GM21717 (cell line): ENCODE results near the gene CCDC192.
"Not testable (repeated sequence)": the region's sequence is repeated elsewhere in the genome, so short reads cannot be mapped to it uniquely, and the experiment has no call there.

Experiments used
- ATAC-seq: cut with Tn5 transposase; IDR thresholded peaks from one replicate; pipeline ENCODE4 v1.9.1; 2021; ENCODE audit warnings: mild to moderate bottlenecking, moderate library complexity; ENCODE audit not compliant: unreplicated experiment

Gene CCDC192

GRCh38 chr5:127697894-127698600, 5.1 kb upstream of the CCDC192 start:
- no peak for ATAC-seq

GRCh38 chr5:127699416-127699815, 3.8 kb upstream of the CCDC192 start:
- no peak for ATAC-seq

GRCh38 chr5:127700237-127700766, 2.9 kb upstream of the CCDC192 start:
- ATAC-seq: no peak

- ATAC-seq: no peak
Measured at GRCh38 chr5:127702434-127702833, 757 bp upstream of the CCDC192 start.

- no peak for ATAC-seq
Measured at GRCh38 chr5:127705120-127705892, 2.1 kb downstream of the CCDC192 start.

GRCh38 chr5:127706691-127707090, 3.5 kb downstream of the CCDC192 start:
- no peak for ATAC-seq

GRCh38 chr5:127707209-127707608, 4.0 kb downstream of the CCDC192 start:
- no peak for ATAC-seq

- ATAC-seq: not testable (repeated sequence)
Measured at GRCh38 chr5:127713083-127713482, 9.9 kb downstream of the CCDC192 start.

- no peak for ATAC-seq
Measured at GRCh38 chr5:127718181-127718580, 15.0 kb downstream of the CCDC192 start.

GRCh38 chr5:127723571-127723970, 20.4 kb downstream of the CCDC192 start:
- no peak for ATAC-seq

GRCh38 chr5:127725673-127726072, 22.5 kb downstream of the CCDC192 start:
- ATAC-seq: no peak

- no peak for ATAC-seq
Measured at GRCh38 chr5:127732963-127733362, 29.8 kb downstream of the CCDC192 start.

GRCh38 chr5:127739348-127739747, 36.2 kb downstream of the CCDC192 start:
- not testable (repeated sequence) for ATAC-seq

GRCh38 chr5:127739807-127740384, 36.7 kb downstream of the CCDC192 start:
- ATAC-seq: no peak

- no peak for ATAC-seq
Measured at GRCh38 chr5:127741412-127741811, 38.2 kb downstream of the CCDC192 start.

- ATAC-seq: no peak
Measured at GRCh38 chr5:127744241-127744640, 41.0 kb downstream of the CCDC192 start.

- no peak for ATAC-seq
Measured at GRCh38 chr5:127746756-127747155, 43.6 kb downstream of the CCDC192 start.

GRCh38 chr5:127752503-127753265, 49.5 kb downstream of the CCDC192 start:
- ATAC-seq: not testable (repeated sequence)

- no peak for ATAC-seq
Measured at GRCh38 chr5:127754259-127754658, 51.1 kb downstream of the CCDC192 start.

GRCh38 chr5:127754706-127755105, 51.5 kb downstream of the CCDC192 start:
- ATAC-seq: no peak

- ATAC-seq: peak; percentile 72
Measured at GRCh38 chr5:127757576-127757975, 54.4 kb downstream of the CCDC192 start.
